B cell (primary cell): ENCODE data around the gene QSOX1.

Experiments
- CTCF ChIP-seq: fragments of 200-600 bp; IDR thresholded peaks from one replicate; pipeline ENCODE4 v1.8.0; 2022; ENCODE audit warnings: antibody characterized with exemption, mild to moderate bottlenecking
- EZH2 ChIP-seq: IDR thresholded peaks from 2 replicates; pipeline ENCODE4 v1.6.1; 2012; ENCODE audit warnings: borderline replicate concordance, low read depth, mild to moderate bottlenecking, moderate library complexity, low read length; ENCODE audit not compliant: insufficient read depth, poor library complexity, severe bottlenecking

DNA sequence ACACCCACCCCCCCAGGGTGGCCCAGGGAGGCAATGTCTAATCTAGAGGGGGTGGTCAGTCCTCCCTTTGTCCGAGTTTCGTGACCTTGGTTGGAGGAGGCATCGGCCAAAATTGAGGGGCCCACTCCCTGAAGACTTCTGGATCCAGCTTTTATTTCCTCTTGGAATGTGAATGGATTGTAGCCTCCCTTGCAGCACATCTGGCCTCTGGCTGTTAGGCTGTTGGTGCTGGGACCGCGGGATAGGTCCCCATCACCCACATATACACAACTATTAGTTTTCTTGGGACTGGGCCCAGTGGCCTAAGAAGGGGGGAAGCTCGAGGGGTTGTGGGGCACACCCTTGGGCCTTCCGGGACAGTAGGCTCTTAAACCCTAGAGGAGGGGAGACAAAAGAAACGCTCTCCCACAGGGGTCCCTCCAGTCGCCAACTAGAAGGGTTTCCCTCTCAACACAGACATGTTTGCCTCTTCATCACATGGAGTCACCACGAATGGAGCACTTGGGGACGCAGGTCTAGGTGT is 77.9 kb downstream of the QSOX1 start:
- no peak for TF ChIP-seq CTCF
- no peak for TF ChIP-seq EZH2
